Measurements from ENCODE around the gene CCDC12.

GRCh38 chr3:46895204-46895660 lies 81.3 kb downstream of the CCDC12 start:
- TF ChIP-seq FOXP2 (optimal IDR thresholded peaks at IDR 0.05; ENCODE audit: control extremely low read depth, extremely low read length, insufficient read depth) = no peak
- TF ChIP-seq EZH2 (IDR thresholded peaks at IDR 0.05) = no peak
- no peak for TF ChIP-seq POLR2AphosphoS5 (IDR thresholded peaks at IDR 0.05; ENCODE audit: borderline replicate concordance, low read depth, low read length)

Data from SK-N-MC (cell line).